Chondrocyte (in vitro differentiated cells): Measurements from ENCODE around the gene ZNF691. TPM values are rescaled to one million over a fixed set of nuclear protein-coding genes. Genes with fewer than 3 reads are reported as not detected.

Experiments used
- DNase-seq: peaks from one replicate; pipeline ENCODE4 v3.0.0; 2021; ENCODE audit warnings: mixed read lengths, low spot score
- H3K27ac Mint-ChIP-seq: one replicate; pipeline ENCODE4 v1.8.0; 2021; ENCODE audit warnings: mild to moderate bottlenecking, moderate library complexity, mixed read lengths; ENCODE audit not compliant: unreplicated experiment
- H3K27me3 Mint-ChIP-seq: 2 replicates; pipeline ENCODE4 v1.8.0; 2021; ENCODE audit warnings: low read depth, mixed read lengths
- H3K36me3 Mint-ChIP-seq: 2 replicates; pipeline ENCODE4 v1.8.0; 2021; ENCODE audit warnings: low read depth, mixed read lengths
- H3K4me1 Mint-ChIP-seq: 2 replicates; pipeline ENCODE4 v1.8.0; 2021; ENCODE audit warnings: low read depth, mild to moderate bottlenecking, mixed read lengths
- H3K4me3 Mint-ChIP-seq: one replicate; pipeline ENCODE4 v1.8.0; 2021; ENCODE audit warnings: mild to moderate bottlenecking, moderate library complexity, mixed read lengths; ENCODE audit not compliant: unreplicated experiment
- H3K9me3 Mint-ChIP-seq: 2 replicates; pipeline ENCODE4 v1.8.0; 2021; ENCODE audit warnings: low read depth, mixed read lengths
- CTCF ChIP-seq: fragments of 200-600 bp; sonication (generic); IDR thresholded peaks from 2 replicates; pipeline ENCODE4 v1.5.0; 2021; ENCODE audit warnings: antibody characterized with exemption, mild to moderate bottlenecking, moderate library complexity
- long read RNA-seq: library from polyadenylated mRNA; stranded (forward); transcript quantifications from one replicate; pipeline ENCODE4 v2.0.0, GENCODE V29; 2021
- total RNA-seq: library from RNA; stranded (reverse); gene quantifications from 3 replicates; pipeline ENCODE4 v1.2.1, GENCODE V29; 2021

The ZNF691 gene
- 5.5 to 7.6 TPM (median 7.4 TPM) in 3 replicates for total RNA-seq
- long read RNA-seq, partial matches to known transcripts, result 0 of 11 reads
- long read RNA-seq, other reads (novel, unspliced or antisense), result 3 of 11 reads

DNA sequence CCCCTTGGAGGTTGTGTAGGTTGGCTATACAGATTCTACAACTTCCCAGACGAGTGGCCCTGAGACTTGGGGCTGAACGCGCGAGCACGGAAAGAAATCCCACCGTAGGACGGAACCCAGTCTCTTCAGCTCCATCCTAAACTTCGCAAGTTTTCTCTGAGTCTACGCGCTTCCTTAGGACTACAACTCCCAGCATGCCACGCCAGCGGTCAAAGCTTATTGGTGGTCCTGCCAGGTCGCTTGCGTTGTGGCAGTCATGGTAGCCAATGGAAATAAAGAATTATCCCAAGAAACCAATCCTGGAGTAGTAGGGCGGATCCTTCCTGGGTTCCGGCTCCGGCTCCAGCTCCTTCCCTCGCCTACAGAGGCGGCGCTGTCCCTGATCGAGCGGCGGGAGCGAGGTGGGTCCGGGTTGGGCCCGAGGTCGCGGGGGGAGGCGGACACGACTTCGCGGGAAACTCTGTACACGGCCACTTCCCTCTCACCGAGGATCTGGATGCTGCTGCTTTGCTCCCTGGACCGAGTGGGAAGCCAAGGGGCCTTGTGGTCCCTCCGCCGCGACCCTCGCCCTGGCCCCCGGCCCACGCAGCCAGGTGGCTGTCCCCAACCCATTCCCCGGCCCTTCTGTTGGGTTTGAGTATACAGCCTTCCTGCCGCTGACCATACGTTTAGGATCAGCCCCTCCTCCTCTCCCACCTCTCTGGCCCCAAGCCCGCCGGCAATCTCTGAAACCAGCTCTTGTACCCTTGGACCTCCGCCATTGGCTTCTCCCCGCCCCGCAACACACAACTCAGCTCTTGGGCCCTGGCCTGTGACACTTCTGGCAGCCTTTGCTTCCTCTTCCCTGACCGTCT is at the start of gene ZNF691:
Gene ZNF691 (plus strand): TSS at position 357 of the 854 bp plus-strand sequence. CDS start 3,046 bp downstream, outside the sequence.
- Mint-ChIP-seq H3K27me3 (no peaks in the 10 kb centered on the region), H3K36me3 (peaks cover 30% of the 10 kb centered on the region), H3K9me3 (no peaks in the 10 kb centered on the region), H3K4me3 (peak within 1 kb of the TSS; percentile 93), H3K27ac (peak within 1 kb of the TSS; percentile 82), H3K4me1 (peaks cover 23% of the 10 kb centered on the region)
- DNase-seq, result peak; percentile 97
- TF ChIP-seq CTCF, result peak; percentile 79

DNA sequence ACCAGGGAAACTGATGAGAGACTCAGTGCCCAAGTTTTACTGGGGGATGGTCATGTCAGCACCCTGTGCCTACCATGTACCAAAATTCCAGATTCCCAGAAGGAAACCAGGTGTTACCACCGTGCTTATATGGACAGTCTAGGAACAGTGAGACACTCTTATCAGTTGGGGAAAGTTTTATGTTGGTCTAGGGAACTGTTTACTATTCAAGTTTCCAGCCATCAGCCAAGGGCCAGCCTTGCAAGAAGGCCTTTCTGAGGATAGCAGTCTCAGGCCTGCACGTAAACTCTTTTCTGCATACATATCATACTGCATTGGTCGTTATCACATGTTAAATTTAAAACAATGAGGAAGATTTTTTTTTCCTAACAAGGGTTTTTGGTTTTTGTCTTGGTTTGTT is 49.0 kb upstream of the ZNF691 start:
- H3K27ac Mint-ChIP-seq, result no peak overlapping the region
- H3K9me3 Mint-ChIP-seq, result no peaks in the 10 kb centered on the region
- no peak for TF ChIP-seq CTCF
- H3K36me3 Mint-ChIP-seq, result no peaks in the 10 kb centered on the region
- peaks cover 3% of the 10 kb centered on the region for H3K4me1 Mint-ChIP-seq
- no peak for DNase-seq
- H3K27me3 Mint-ChIP-seq, result no peaks in the 10 kb centered on the region
- no peak overlapping the region for H3K4me3 Mint-ChIP-seq

GRCh38 chr1:42797979-42798378 is 48.4 kb upstream of the ZNF691 start:
- Mint-ChIP-seq H3K9me3 (no peaks in the 10 kb centered on the region), H3K4me3 (no peak overlapping the region), H3K36me3 (no peaks in the 10 kb centered on the region), H3K4me1 (peaks cover 3% of the 10 kb centered on the region), H3K27me3 (no peaks in the 10 kb centered on the region), H3K27ac (no peak overlapping the region)
- TF ChIP-seq CTCF, result no peak
- DNase-seq, result no peak

GRCh38 chr1:42801832-42802473 is 44.5 kb upstream of the ZNF691 start:
- no peak for DNase-seq
- peaks cover 13% of the 10 kb centered on the region for H3K4me1 Mint-ChIP-seq
- no peak overlapping the region for H3K27ac Mint-ChIP-seq

More at GRCh38 chr1:42801832-42802473, 44.5 kb upstream of the ZNF691 start:
- Mint-ChIP-seq H3K27me3 (no peaks in the 10 kb centered on the region), H3K9me3 (peaks cover 6% of the 10 kb centered on the region), H3K4me3 (no peak overlapping the region), H3K36me3 (peaks cover 9% of the 10 kb centered on the region)
- no peak for TF ChIP-seq CTCF
